GM13976 (cell line): ENCODE measurements around the gene PIP4K2A.

ENCODE experiments used
- DNase-seq: peaks from one replicate; pipeline ENCODE4 v3.0.0; 2012; ENCODE audit warnings: low spot score
- in situ Hi-C: fragments of 300-500 bp; cut with MboI; formaldehyde crosslinking; loops from one replicate; pipeline ENCODE4 v1.12.0; 2022; ENCODE audit warnings: low sequenced_read_pairs, mixed read lengths, inconsistent platforms; ENCODE audit not compliant: unreplicated experiment
- TF ChIP-seq, protein P1 (sequence below): IDR thresholded peaks from 2 replicates; pipeline ENCODE4 v1.5.1; 2012; ENCODE audit warnings: borderline replicate concordance, mild to moderate bottlenecking; ENCODE audit not compliant: insufficient read depth; ENCODE audit errors: extremely low read depth, missing control alignments, control extremely low read depth

Gene PIP4K2A

GRCh38 chr10:22629126-22629525 is 85.3 kb downstream of the PIP4K2A start:
- TF ChIP-seq, protein P1, sequence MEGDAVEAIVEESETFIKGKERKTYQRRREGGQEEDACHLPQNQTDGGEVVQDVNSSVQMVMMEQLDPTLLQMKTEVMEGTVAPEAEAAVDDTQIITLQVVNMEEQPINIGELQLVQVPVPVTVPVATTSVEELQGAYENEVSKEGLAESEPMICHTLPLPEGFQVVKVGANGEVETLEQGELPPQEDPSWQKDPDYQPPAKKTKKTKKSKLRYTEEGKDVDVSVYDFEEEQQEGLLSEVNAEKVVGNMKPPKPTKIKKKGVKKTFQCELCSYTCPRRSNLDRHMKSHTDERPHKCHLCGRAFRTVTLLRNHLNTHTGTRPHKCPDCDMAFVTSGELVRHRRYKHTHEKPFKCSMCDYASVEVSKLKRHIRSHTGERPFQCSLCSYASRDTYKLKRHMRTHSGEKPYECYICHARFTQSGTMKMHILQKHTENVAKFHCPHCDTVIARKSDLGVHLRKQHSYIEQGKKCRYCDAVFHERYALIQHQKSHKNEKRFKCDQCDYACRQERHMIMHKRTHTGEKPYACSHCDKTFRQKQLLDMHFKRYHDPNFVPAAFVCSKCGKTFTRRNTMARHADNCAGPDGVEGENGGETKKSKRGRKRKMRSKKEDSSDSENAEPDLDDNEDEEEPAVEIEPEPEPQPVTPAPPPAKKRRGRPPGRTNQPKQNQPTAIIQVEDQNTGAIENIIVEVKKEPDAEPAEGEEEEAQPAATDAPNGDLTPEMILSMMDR, result no peak
- in situ Hi-C loops, result no loop called here
- no peak for DNase-seq

GRCh38 chr10:22628309-22628708 is 86.1 kb downstream of the PIP4K2A start:
- TF ChIP-seq, protein P1, result no peak
- DNase-seq, result no peak
- in situ Hi-C loops, result no loop called here

- in situ Hi-C loops, result no loop called here
- TF ChIP-seq, protein P1, result no peak
- DNase-seq, result no peak
Measured at GRCh38 chr10:22626784-22627183, 87.6 kb downstream of the PIP4K2A start.

DNA sequence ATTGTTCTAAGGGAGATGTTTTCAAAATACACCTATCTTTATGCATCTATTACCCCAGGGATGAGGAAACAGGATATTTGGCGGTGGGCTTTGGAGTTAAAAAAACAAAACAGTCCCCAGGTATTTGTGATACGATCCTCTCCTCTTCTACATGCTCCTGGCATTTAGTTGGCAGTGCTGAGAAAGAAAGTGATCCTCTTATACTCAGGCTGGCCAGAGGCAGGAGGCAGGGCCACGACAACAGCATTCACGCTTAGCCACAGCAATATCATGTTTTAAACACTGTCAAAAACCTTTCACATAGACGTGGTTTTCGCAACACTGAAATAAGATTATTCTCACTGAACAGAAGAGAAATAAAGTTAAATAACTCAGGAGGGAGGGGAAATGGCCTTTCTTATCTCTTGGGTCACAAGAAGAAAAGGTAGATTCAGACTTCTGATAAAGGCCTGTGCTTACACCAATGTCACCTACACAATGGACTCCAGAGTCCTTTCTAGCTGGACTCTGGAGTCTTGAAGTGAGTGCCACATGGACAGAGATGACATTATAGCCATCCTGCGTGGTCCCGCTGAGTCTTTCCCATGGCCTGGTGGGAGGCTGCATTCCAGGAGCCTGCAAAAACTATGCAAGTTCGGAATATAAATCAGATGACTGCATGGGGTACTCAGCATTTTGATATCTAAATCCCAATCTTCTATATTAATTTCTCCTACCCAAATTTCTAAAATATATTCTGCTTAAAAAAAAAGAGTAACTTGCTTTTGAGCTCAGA is 88.7 kb downstream of the PIP4K2A start:
- no peak for DNase-seq
- in situ Hi-C loops, result no loop called here
- TF ChIP-seq, protein P1, result no peak

- in situ Hi-C loops, result no loop called here
- no peak for DNase-seq
Measured at GRCh38 chr10:22624287-22624738, 90.1 kb downstream of the PIP4K2A start.

GRCh38 chr10:22623633-22624253 is 90.6 kb downstream of the PIP4K2A start:
- no peak for DNase-seq
- TF ChIP-seq, protein P1, result no peak
- in situ Hi-C loops, result no loop called here

More at GRCh38 chr10:22624287-22624738, 90.1 kb downstream of the PIP4K2A start:
- TF ChIP-seq, protein P1, result no peak
